PC-9 (cell line): ENCODE data around the gene TMEM51. TPM values are rescaled to one million over a fixed set of nuclear protein-coding genes. Genes with fewer than 3 reads are reported as not detected.

Experiments used
- BruUV-seq: library from RNA; stranded (reverse); fragments of 400-500 nt; replicated peaks from 2 replicates; lab custom pipeline; 2021; lab: Mats Ljungman, UMichigan
- CTCF ChIA-PET: fragments of 300-600 bp; sonication (Branson Sonifier 250); formaldehyde crosslinking; loops from one replicate; lab custom pipeline; 2022; ENCODE audit warnings: antibody characterized with exemption; lab: Charles Lee
- POLR2A ChIA-PET: fragments of 300-600 bp; sonication (Branson Sonifier 250); formaldehyde crosslinking; loops from one replicate; lab custom pipeline; 2022; ENCODE audit warnings: antibody characterized with exemption; ENCODE audit not compliant: unreplicated experiment; lab: Charles Lee
- DNase-seq, 2 experiments: peaks; one replicate each; pipeline versions ENCODE4 v3.0.0 to v3.0.0-alpha.2; 2015 to 2022; ENCODE audit warnings: mixed read lengths in 1 of 2
- H2AFZ ChIP-seq: fragments of 200-600 bp; sonication (generic); 2 replicates; pipeline ENCODE4 v1.8.1; 2017; ENCODE audit warnings: antibody characterized with exemption
- H3F3A ChIP-seq: fragments of 200-600 bp; sonication (generic); 2 replicates; pipeline ENCODE4 v1.8.1; 2017; ENCODE audit warnings: antibody characterized with exemption, mild to moderate bottlenecking, low read depth; ENCODE audit not compliant: insufficient read depth
- H3K27ac ChIP-seq: fragments of 200-600 bp; sonication (generic); 2 replicates; pipeline ENCODE4 v1.6.1; 2016; ENCODE audit warnings: mixed run types
- H3K27me3 ChIP-seq: fragments of 200-600 bp; sonication (generic); 2 replicates; pipeline ENCODE4 v1.6.1; 2016; ENCODE audit warnings: low read depth, mixed run types; ENCODE audit not compliant: insufficient read depth
- H3K36me3 ChIP-seq: fragments of 200-600 bp; sonication (generic); 2 replicates; pipeline ENCODE4 v1.6.1; 2016; ENCODE audit warnings: low read depth, mixed run types
- H3K4me1 ChIP-seq: fragments of 200-600 bp; sonication (generic); replicated peaks from 2 replicates; pipeline ENCODE4 v1.6.1; 2016; ENCODE audit warnings: mixed run types; ENCODE audit not compliant: insufficient read depth
- H3K4me2 ChIP-seq: fragments of 200-600 bp; sonication (generic); 2 replicates; pipeline ENCODE4 v1.6.1; 2017; ENCODE audit warnings: mixed run types
- H3K4me3 ChIP-seq: fragments of 200-600 bp; sonication (generic); 2 replicates; pipeline ENCODE4 v1.6.1; 2016; ENCODE audit warnings: mixed run types
- H3K79me2 ChIP-seq: fragments of 200-600 bp; sonication (generic); 2 replicates; pipeline ENCODE4 v1.6.1; 2017; ENCODE audit warnings: low read depth, mixed run types
- H3K9me2 ChIP-seq: fragments of 200-600 bp; sonication (generic); 2 replicates; pipeline ENCODE4 v1.8.1; 2017; ENCODE audit warnings: mild to moderate bottlenecking; ENCODE audit not compliant: insufficient read depth
- H3K9me3 ChIP-seq: fragments of 200-600 bp; sonication (generic); 2 replicates; pipeline ENCODE4 v1.8.1; 2016; ENCODE audit warnings: low read depth; ENCODE audit not compliant: insufficient read depth
- H4K20me1 ChIP-seq: fragments of 200-600 bp; sonication (generic); 2 replicates; pipeline ENCODE4 v1.8.1; 2017; ENCODE audit not compliant: insufficient read depth
- CTCF ChIP-seq: fragments of 200-600 bp; sonication (generic); conservative IDR thresholded peaks from 2 replicates; pipeline ENCODE4 v1.6.1; 2017; ENCODE audit warnings: mixed run types, antibody characterized with exemption, mild to moderate bottlenecking, moderate library complexity
- EZH2 ChIP-seq: fragments of 200-600 bp; sonication (generic); IDR thresholded peaks from 2 replicates; pipeline ENCODE4 v1.8.0; 2017; ENCODE audit warnings: antibody characterized with exemption, low read depth
- intact Hi-C: fragments of 100-400 bp; cut with micrococcal nuclease; formaldehyde crosslinking; loops from one replicate; pipeline ENCODE4 v1.10.0; 2022; ENCODE audit not compliant: unreplicated experiment
- total RNA-seq: library from RNA; stranded (reverse); gene quantifications from 2 replicates; pipeline ENCODE4 v1.2.3, GENCODE V29; 2021

TMEM51 gene
- total RNA-seq, 1 experiment from 2014 or later: 11.7 TPM

DNA sequence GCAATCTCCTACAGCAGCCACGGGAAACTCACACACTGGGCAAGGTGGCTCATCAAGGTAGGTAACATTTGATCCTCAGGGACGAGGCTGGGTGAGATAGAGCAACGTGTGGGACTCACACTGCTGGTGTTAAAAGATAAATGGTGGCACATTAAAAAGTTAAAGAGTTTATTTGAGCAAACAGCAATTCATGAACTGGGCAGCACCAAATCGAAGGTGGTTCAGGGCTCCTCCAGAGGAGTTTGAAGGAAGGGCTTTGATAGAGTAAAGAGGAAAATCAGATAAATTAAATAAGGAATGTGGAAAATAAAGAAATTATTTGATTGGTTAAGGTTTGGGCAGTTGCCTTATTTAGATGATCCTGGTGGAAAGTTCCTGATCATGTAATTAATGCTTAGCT lies 23.6 kb upstream of the TMEM51 start:
- H2AFZ ChIP-seq: no peak overlapping the region
- POLR2A ChIA-PET: no interaction called here
- no peaks in the 10 kb centered on the region for H3K9me2 ChIP-seq
- no peaks in the 10 kb centered on the region for H3K79me2 ChIP-seq
- no peaks in the 10 kb centered on the region for H3K27me3 ChIP-seq
- H3K9me3 ChIP-seq: no peaks in the 10 kb centered on the region
- intact Hi-C loops: loop anchor here (2.0 kb wide), 1 partner anchor 301 kb away; no protein-coding TSS in a partner anchor
- no peaks in the 10 kb centered on the region for H4K20me1 ChIP-seq
- TF ChIP-seq EZH2 (no peak), CTCF (no peak)
- CTCF ChIA-PET: interaction anchor here (0.5 to 0.7 kb wide), 2 partner anchors 39 to 150 kb away, joined by 4 to 5 read pairs; no protein-coding TSS in a partner anchor
- no peak overlapping the region for H3K27ac ChIP-seq
- no TSS peak for BruUV-seq
- H3K36me3 ChIP-seq: no peaks in the 10 kb centered on the region
- no peak overlapping the region for H3K4me3 ChIP-seq
- no peak overlapping the region for H3K4me2 ChIP-seq
- H3F3A ChIP-seq: no peaks in the 10 kb centered on the region
- DNase-seq: no peak
- H3K4me1 ChIP-seq: no peaks in the 10 kb centered on the region

- CTCF ChIA-PET: interaction anchor here (0.6 to 0.7 kb wide), 2 partner anchors 39 to 163 kb away, joined by 4 read pairs; no protein-coding TSS in a partner anchor
- H3K4me1 ChIP-seq: no peaks in the 10 kb centered on the region
- no peaks in the 10 kb centered on the region for H3K36me3 ChIP-seq
- H3K4me3 ChIP-seq: no peak overlapping the region
- no peak overlapping the region for H3K4me2 ChIP-seq
- no peaks in the 10 kb centered on the region for H4K20me1 ChIP-seq
- no peaks in the 10 kb centered on the region for H3K79me2 ChIP-seq
- no peaks in the 10 kb centered on the region for H3K27me3 ChIP-seq
- H3F3A ChIP-seq: no peaks in the 10 kb centered on the region
- BruUV-seq: no TSS peak
- H3K27ac ChIP-seq: no peak overlapping the region
- POLR2A ChIA-PET: no interaction called here
- no peak for DNase-seq
- no peak for TF ChIP-seq CTCF
- no peak for TF ChIP-seq EZH2
- no peaks in the 10 kb centered on the region for H3K9me2 ChIP-seq
- intact Hi-C loops: no loop called here
- no peaks in the 10 kb centered on the region for H3K9me3 ChIP-seq
- no peak overlapping the region for H2AFZ ChIP-seq
Observed at GRCh38 chr1:15130607-15131006, 22.9 kb upstream of the TMEM51 start.

DNA sequence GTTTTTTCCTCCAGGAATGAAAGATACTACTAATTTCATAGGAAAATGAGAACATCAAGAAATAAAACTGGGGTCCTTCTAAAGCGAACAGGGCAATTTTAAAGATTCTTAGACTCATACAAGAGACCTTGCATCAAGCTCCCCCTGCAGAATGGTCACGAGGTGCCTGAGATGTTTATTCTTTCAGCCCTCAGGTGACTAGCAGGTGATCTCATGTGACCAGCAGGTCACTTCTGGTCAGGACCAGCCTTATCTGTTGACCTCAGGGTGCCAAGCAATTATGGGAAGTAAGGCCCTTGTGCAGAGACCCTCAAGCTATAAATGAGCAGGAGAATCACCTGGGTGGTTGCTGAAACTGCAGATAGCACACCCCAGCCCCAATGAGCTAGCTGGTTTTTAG lies 20.6 kb upstream of the TMEM51 start:
- no peaks in the 10 kb centered on the region for H3K4me1 ChIP-seq
- no peaks in the 10 kb centered on the region for H3K9me3 ChIP-seq
- H3K27ac ChIP-seq: no peak overlapping the region
- TF ChIP-seq EZH2: no peak
- TF ChIP-seq CTCF: no peak
- no peaks in the 10 kb centered on the region for H4K20me1 ChIP-seq
- H3F3A ChIP-seq: no peaks in the 10 kb centered on the region
- no peaks in the 10 kb centered on the region for H3K9me2 ChIP-seq
- no TSS peak for BruUV-seq
- no peaks in the 10 kb centered on the region for H3K27me3 ChIP-seq
- CTCF ChIA-PET: interaction anchor here (1.0 kb wide), 1 partner anchor 139 kb away, joined by 3 read pairs; no protein-coding TSS in a partner anchor
- H3K4me2 ChIP-seq: no peak overlapping the region
- POLR2A ChIA-PET: no interaction called here
- intact Hi-C loops: no loop called here
- no peaks in the 10 kb centered on the region for H3K79me2 ChIP-seq
- no peak for DNase-seq
- H3K36me3 ChIP-seq: no peaks in the 10 kb centered on the region
- H3K4me3 ChIP-seq: no peak overlapping the region
- no peak overlapping the region for H2AFZ ChIP-seq
